Ureter (tissue), 1 donor: ENCODE results near the gene MSH3. TPM values are rescaled to one million over a fixed set of nuclear protein-coding genes. Genes with fewer than 3 reads are reported as not detected.
"Not testable (repeated sequence)": the region's sequence is repeated elsewhere in the genome, so short reads cannot be mapped to it uniquely, and the experiment has no call there.

Source experiments
- DNase-seq: peaks from one replicate; pipeline ENCODE4 v3.0.0-alpha.2; 2020; ENCODE audit warnings: low spot score
- total RNA-seq: library from RNA; stranded (reverse); gene quantifications from one replicate; pipeline ENCODE4 v1.2.4, GENCODE V29; 2023
- donor health status: DM: yes; HTN: yes; CAD: no.

The MSH3 gene
- total RNA-seq, 1 donor from 2014 or later: 26.0 TPM

GRCh38 chr5:80796846-80797245 is 142.4 kb downstream of the MSH3 start:
- DNase-seq: no peak

- DNase-seq: no peak
Observed at GRCh38 chr5:80797428-80798024, 143.1 kb downstream of the MSH3 start.

GRCh38 chr5:80798166-80798565 is 143.7 kb downstream of the MSH3 start:
- no peak for DNase-seq

GRCh38 chr5:80798633-80799032 is 144.2 kb downstream of the MSH3 start:
- DNase-seq: no peak

DNA sequence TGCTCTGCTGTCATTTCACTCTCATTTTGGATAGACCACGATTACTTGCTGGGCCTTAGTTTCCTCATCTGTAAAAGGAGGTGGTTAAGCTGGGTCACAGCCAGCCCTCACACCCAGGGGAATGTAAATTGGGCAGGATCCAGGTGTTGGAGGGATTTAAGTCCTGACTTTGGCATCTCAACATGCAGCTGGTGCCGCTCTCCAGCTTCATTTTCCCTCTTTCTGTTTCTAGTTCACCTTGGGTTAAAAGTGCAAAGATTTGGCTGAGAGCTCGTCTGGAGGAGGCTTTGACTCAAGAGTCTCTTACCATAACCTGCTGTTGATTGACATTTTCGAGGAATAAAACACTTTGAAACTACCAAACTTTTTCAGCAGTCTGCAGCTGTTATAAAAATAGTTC is 144.6 kb downstream of the MSH3 start:
- DNase-seq: no peak

GRCh38 chr5:80799573-80799972 is 145.1 kb downstream of the MSH3 start:
- no peak for DNase-seq

DNA sequence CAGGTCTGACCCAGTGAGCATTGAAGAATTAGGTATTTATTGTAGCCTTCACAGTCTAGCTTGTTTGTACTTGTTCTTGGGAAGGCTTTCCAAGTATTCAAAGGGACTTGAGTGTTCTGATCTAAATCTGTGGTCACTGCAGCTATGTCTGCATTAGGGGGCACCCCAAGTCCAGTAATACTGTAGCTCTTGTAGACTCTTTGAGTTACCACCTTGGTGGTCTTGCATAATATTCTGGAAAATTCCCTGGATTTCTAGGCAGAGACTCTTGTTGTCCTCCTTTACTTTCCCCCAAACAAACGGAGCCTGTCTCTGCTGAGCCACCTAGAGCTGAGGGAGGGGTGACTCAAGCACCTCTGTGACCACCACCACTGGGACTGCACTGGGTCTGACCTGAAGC is 149.9 kb downstream of the MSH3 start:
- DNase-seq: no peak

- DNase-seq: no peak
Observed at GRCh38 chr5:80805038-80805437, 150.6 kb downstream of the MSH3 start.

DNA sequence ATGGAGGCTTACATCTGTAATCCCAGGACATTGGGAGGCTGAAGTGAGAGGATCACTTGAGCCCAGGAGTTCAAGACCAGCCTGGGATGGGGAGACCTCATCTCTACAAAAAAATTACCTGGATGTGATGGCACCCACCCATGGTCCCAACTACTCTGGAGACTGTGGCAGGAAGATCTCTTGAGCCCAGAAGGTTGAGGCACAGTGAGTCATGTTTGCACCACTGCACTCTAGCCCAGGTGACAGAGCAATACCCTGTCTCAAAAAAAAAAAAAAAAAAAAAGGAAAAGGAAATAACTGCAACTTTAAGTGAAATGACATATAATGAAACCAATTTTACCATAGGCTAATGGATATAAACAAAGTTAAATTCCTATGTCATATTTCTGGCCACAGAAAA is 152.5 kb downstream of the MSH3 start:
- no peak for DNase-seq

DNA sequence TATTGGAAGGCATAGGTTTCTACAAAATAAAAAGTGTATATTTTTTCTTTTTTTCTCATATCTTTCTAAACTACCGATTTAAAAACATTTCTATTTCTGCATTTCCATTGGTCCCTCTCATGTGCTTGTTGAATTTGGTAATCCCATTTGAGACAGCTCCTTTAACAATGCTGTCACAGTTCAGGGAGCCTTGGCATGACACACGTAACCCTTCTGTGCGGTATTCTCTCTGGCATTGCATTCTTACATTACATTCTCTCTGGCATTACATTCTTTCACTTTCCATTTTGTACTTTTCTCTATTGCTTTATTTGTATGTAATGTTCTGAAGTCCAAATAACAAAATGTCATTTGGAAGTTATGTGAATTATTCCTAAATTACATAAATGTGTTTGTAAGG is 155.0 kb downstream of the MSH3 start:
- no peak for DNase-seq

DNA sequence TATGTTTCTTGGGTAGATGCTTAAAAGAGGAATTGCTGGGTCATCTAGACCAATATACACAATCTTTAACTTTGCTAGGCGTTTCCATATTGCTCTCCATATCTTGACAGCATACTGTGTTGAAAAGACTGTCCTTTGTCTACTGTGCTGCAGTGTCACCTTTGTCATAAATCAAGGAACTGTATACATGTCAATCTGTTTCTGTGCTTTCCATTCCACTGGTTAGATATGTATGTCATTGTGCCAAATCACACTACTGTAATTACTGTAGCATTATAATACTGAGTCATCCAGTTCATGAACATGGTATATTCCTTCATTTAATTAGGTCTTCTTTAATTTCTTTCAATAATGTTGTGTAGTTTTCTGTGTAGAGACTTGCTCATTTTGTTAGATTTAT is 156.0 kb downstream of the MSH3 start:
- no peak for DNase-seq

DNA sequence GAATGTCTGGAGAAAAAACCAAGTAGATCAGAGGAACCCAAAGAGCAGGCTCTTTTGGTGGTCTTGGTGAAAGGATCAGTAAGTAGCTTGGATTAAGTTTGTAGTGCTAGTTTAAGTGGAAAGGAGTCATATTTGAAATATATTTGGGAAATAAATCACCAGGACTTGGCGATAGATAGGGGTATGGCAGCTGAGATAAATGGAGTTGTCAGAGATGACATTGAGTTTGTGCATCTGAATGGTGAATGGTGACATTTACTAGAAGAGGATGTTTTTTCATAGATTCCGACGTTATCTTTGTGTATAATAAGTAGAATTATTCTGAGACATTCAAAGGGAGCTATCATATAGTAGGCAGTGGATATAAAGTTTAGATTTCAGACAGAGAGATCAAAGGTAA is 162.1 kb downstream of the MSH3 start:
- DNase-seq: no peak

GRCh38 chr5:80820685-80821084 is 166.2 kb downstream of the MSH3 start:
- no peak for DNase-seq

- no peak for DNase-seq
Observed at GRCh38 chr5:80822640-80823039, 168.2 kb downstream of the MSH3 start.

DNA sequence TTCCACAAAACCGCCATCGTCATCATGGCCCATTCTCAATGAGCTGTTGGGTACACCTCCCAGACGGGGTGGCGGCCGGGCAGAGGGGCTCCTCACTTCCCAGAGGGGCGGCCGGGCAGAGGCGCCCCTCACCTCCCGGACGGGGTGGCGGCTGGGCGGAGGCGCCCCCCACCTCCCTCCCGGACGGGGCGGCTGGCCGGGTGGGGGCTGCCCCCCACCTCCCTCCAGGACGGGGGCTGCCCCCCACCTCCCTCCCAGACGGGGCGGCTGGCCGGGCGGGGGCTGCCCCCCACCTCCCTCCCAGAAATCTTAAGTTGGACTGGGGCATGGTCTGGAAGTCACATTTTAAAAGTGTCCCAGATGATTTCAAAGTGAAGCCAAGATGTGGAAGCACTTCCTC is 169.7 kb downstream of the MSH3 start:
- DNase-seq: not testable (repeated sequence)

DNA sequence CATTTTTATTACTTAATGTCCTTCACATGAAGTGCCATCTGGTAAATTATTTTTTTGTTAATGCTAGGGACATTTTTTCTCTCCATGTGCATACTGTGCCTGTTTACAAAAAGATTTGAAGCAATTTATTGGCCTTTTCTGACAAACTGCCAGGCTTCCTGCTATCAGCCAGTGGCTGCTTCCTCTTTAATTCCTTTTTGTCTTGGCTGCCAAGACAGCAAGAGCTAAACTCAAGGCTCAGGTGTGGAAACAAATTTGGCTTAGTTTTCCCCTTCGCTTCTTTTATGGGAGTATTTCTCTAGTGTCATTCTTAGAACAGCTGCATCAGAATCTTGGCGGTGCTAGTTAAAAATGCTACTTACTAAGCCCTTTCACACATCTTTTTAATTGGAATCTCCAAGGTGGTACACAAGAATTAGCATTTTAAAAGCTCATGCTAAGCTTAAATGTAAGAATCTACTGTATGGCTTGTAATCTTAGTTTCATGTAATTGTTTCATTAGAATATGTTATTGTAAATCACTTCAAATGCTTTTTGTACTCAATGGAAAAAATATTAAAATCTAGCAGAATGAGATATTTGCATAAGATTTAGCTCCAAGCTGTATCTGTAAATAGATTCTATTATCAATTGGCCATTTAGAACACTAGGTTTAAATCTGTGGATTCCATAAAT is 171.5 kb downstream of the MSH3 start:
- no peak for DNase-seq

DNA sequence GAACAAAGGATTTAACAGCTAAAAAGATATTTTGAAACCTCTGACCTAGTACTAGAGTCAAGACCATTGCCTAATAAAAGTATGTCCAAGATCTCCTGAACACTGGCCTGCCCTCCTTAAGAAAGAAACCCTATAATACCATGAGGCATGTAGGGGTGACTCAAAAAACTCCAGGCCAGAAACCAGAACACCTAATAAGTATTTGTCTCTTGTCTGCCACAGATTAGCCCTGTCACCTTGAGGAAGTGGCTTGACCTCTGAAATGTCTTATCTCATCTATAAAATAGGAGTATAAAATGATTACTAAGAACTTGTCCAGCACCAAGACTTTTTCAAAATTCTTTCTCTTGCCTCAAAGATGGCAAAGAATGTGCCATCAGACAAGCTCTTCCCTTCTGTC is 180.3 kb downstream of the MSH3 start:
- DNase-seq: no peak

- no peak for DNase-seq
Observed at GRCh38 chr5:80835128-80835527, 180.7 kb downstream of the MSH3 start.

DNA sequence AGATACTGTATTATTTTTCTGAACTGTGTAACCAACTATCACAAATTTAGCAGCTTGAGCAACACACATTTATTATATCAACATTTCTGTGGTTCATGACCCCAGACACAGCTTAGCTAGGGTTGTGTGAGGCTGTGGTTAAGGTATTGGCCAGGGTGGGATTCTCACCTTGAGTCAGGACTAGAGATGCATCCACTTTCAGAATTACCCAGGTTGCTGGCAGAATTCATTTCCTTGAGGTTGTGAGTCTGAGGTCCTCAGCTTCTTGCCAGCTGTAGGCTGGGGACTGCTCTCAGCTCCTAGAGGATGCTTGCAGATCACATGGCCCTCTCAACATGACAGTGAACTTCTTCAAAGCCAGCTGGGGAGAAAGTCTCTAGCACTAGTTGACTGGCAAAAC is 183.2 kb downstream of the MSH3 start:
- no peak for DNase-seq

- not testable (repeated sequence) for DNase-seq
Observed at GRCh38 chr5:80841026-80841797, 186.8 kb downstream of the MSH3 start.

DNA sequence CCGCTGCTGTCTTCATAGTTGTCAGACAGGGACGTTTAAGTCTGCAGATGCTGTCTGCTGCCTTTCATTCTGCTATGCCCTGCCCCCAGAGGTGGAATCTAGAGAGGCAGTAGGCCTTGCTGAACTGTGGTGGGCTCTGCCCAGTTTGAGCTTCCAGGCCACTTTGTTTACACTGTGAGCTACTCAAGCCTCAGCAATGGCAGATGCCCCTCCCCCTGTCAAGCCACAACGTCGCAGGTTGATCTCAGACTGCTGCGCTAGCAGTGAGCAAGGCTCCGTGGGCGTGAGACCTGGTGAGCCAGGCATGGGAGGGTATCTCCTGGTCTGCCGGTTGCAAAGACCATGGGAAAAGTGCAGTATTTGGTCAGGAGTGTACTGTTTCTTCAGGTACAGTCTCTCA is 192.0 kb downstream of the MSH3 start:
- not testable (repeated sequence) for DNase-seq

DNA sequence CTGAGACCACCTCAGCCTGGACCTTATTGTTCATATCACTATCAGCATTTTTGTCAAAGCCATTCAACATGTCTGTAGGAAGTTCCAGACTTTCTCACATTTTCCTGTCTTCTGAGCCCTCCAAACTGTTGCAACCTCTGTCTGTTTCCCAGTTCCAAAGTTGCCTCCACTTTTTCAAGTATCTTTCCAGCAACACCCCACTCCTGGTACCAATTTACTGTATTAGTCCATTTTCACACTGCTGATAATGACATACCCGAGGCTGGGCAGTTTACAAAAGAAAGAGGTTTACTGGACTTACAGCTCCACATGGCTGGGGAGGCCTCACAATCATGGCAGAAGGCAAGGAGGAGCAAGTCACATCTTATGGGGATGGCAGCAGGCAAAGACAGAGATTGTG is 195.7 kb downstream of the MSH3 start:
- not testable (repeated sequence) for DNase-seq
